Liver (tissue), 9 donors: ENCODE data around the gene IL1RN. TPM values are rescaled to one million over a fixed set of nuclear protein-coding genes. Genes with fewer than 3 reads are reported as not detected.

Experiments used
- DNase-seq: peaks from one replicate; pipeline ENCODE4 v3.0.0-alpha.2; 2017; ENCODE audit warnings: low spot score
- H3K27ac ChIP-seq, 2 donors: one replicate each; pipeline ENCODE4 v1.7.0; 2013; ENCODE audit warnings: inconsistent platforms in 2 of 2, low read length in 2 of 2, control low read depth in 1 of 2, low read depth in 1 of 2, mild to moderate bottlenecking in 1 of 2
- H3K27me3 ChIP-seq, 4 donors: one replicate each; pipeline versions ENCODE4 v1.6.1 to v1.7.0; 2013; ENCODE audit warnings: low read length in 3 of 4, inconsistent platforms in 1 of 4, mild to moderate bottlenecking in 1 of 4, moderate library complexity in 1 of 4; ENCODE audit not compliant: control insufficient read depth in 4 of 4, insufficient read depth in 4 of 4
- H3K36me3 ChIP-seq, 4 donors: one replicate each; pipeline versions ENCODE4 v1.6.1 to v1.7.0; 2013; ENCODE audit warnings: low read length in 3 of 4, mild to moderate bottlenecking in 3 of 4, low read depth in 1 of 4, moderate library complexity in 1 of 4; ENCODE audit not compliant: control insufficient read depth in 4 of 4, insufficient read depth in 3 of 4
- H3K4me1 ChIP-seq, 4 donors: one replicate each; pipeline versions ENCODE4 v1.6.1 to v1.7.0; 2013; ENCODE audit warnings: low read length in 3 of 4, mild to moderate bottlenecking in 3 of 4, moderate library complexity in 1 of 4; ENCODE audit not compliant: control insufficient read depth in 4 of 4, insufficient read depth in 4 of 4
- H3K4me3 ChIP-seq, 3 donors: one replicate each; pipeline versions ENCODE4 v1.6.1 to v1.7.0; 2013; ENCODE audit warnings: low read length in 3 of 3, control low read depth in 1 of 3, low read depth in 1 of 3, mild to moderate bottlenecking in 1 of 3
- H3K9ac ChIP-seq, 2 donors: one replicate each; pipeline ENCODE4 v1.7.0; 2013; ENCODE audit warnings: low read length in 2 of 2, mild to moderate bottlenecking in 2 of 2, moderate library complexity in 2 of 2, control low read depth in 1 of 2, low read depth in 1 of 2
- H3K9me3 ChIP-seq, 4 donors: one replicate each; pipeline versions ENCODE4 v1.6.1 to v1.7.0; 2013; ENCODE audit warnings: low read length in 3 of 4; ENCODE audit not compliant: control insufficient read depth in 4 of 4
- EGR1 ChIP-seq, 2 donors: IDR thresholded peaks; 2 replicates each; pipeline ENCODE4 v1.6.1; 2016 to 2018; ENCODE audit warnings: antibody characterized with exemption in 2 of 2, low read depth in 2 of 2
- FOXA1 ChIP-seq: IDR thresholded peaks from 2 replicates; pipeline ENCODE4 v1.6.1; 2016; ENCODE audit warnings: antibody characterized with exemption
- FOXA2 ChIP-seq: IDR thresholded peaks from 2 replicates; pipeline ENCODE4 v1.6.1; 2016; ENCODE audit warnings: antibody characterized with exemption
- GABPA ChIP-seq, 2 donors: IDR thresholded peaks in 1 of 2; conservative IDR thresholded peaks in 1 of 2; 2 replicates each; pipeline ENCODE4 v1.6.1; 2016; ENCODE audit warnings: antibody characterized with exemption in 2 of 2, mild to moderate bottlenecking in 1 of 2, moderate library complexity in 1 of 2
- HNF4A ChIP-seq, 2 donors: conservative IDR thresholded peaks; 2 replicates each; pipeline ENCODE4 v1.6.1; 2016; ENCODE audit warnings: antibody characterized with exemption in 2 of 2, mild to moderate bottlenecking in 2 of 2
- HNF4G ChIP-seq: IDR thresholded peaks from 2 replicates; pipeline ENCODE4 v1.6.1; 2016; ENCODE audit warnings: antibody characterized with exemption
- JUND ChIP-seq, 2 donors: IDR thresholded peaks; 2 replicates each; pipeline ENCODE4 v1.6.1; 2016; ENCODE audit warnings: antibody characterized with exemption in 2 of 2
- RAD21 ChIP-seq, 2 donors: IDR thresholded peaks; 2 replicates each; pipeline ENCODE4 v1.6.1; 2016; ENCODE audit warnings: antibody characterized with exemption in 2 of 2, mild to moderate bottlenecking in 2 of 2
- SP1 ChIP-seq: IDR thresholded peaks from 2 replicates; pipeline ENCODE4 v1.6.1; 2018; ENCODE audit warnings: antibody characterized with exemption, mild to moderate bottlenecking
- TAF1 ChIP-seq: conservative IDR thresholded peaks from 2 replicates; pipeline ENCODE4 v1.6.1; 2016; ENCODE audit warnings: antibody characterized with exemption, mild to moderate bottlenecking
- YY1 ChIP-seq: IDR thresholded peaks from 2 replicates; pipeline ENCODE4 v1.6.1; 2016; ENCODE audit warnings: antibody characterized with exemption, mild to moderate bottlenecking
- WGBS: extraction: QIAGEN DNeasy Blood & Tissue Kit; methylation state at CpG from one replicate; pipeline ENCODE4 v1.1.7; 2013; 5-methylcytosine and 5-hydroxymethylcytosine counted together
- polyA plus RNA-seq, 2 donors: library from polyadenylated mRNA; stranded (reverse) in 1 of 2; unstranded in 1 of 2; fragments of 200-250 nt in 1 of 2; fragments of >200 nt in 1 of 2; fragmentation: Nextera tagmentation in 1 of 2; extraction: Ambion mirVana in 1 of 2; gene quantifications; one replicate each; pipeline versions ENCODE4 v1.2.1 to v1.2.3, GENCODE V29; 2013 to 2015
- total RNA-seq, 2 donors: library from RNA; depleted of rRNA; stranded (reverse); fragments of >200 nt; gene quantifications; one replicate each; pipeline ENCODE4 v1.2.3, GENCODE V29; 2014
- TF ChIP-seq, protein P1 (sequence below): IDR thresholded peaks from 2 replicates; pipeline ENCODE4 v1.6.1; 2016; ENCODE audit warnings: antibody characterized with exemption, mild to moderate bottlenecking
- TF ChIP-seq, protein P2 (sequence below): IDR thresholded peaks from 2 replicates; pipeline ENCODE4 v1.6.1; 2016; ENCODE audit warnings: antibody characterized with exemption
- TF ChIP-seq, protein P3 (sequence below): fragments of 150-350 bp; IDR thresholded peaks from 2 replicates; pipeline ENCODE4 v1.5.1; 2017; ENCODE audit warnings: improper control_type of control experiment, low read depth, low read length; ENCODE audit not compliant: missing input control
- TF ChIP-seq, protein P4 (sequence below): IDR thresholded peaks from 2 replicates; pipeline ENCODE4 v1.6.1; 2016; ENCODE audit warnings: antibody characterized with exemption
- donor health status: healthy.
- donor health status: healthy.
- donor health status: healthy.
- donor health status: healthy.
- donor health status: healthy.

Gene IL1RN
- total and polyA plus RNA-seq, 4 donors = 3.9 to 121 (median 25.8) TPM

DNA sequence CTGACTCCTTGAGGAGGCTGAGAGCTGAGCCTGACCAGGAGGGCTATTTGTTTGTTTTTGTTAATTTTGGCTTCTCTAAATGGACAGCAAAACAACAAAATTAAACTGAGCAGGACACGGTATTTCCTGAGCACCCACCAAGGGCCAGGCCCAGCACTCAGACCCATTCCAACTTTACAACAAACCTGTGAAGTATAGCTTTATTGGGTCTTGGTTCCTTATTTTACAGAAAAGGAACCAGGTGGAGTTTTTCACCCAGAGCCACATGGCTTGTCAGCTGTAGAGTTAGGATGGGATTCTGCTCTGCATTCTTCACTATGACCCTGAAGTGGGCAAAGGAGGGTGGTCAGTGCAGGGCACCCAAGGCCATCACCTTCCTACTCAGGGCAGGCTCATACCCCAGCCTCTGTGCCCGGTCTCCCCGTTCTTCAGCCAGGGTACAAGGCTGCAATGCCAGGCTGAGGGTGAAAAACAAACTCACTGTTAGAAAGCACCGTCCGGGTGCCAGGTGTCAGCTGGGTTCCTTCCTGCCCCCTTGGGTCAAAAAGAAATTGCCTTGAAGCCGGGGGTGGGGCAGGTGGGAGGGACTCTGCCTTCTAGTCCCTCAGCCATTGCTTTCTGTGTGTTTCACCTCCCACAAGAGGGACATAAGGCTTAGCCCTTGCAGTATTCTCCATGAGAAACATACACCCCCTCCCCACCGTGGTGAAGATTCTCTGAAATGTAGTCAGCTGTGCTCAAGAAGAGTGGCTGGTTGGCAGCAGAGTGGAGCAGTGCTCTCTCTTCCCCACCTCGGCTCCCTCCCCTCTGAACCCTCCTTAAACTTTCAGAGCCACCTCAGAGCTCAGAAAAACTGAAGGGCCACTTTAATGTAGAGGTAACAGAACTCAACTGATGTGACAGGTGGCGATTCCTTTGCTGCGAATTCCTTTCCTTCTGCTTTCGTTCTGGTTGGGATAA lies 48.6 kb downstream of the IL1RN start:
- H3K4me1 ChIP-seq = peaks cover 0 to 18% (median 10%) of the 10 kb centered on the region in 4 donors
- H3K27me3 ChIP-seq = no peaks in the 10 kb centered on the region
- peak overlapping the region in 1 of 2 donors; percentile 16 for H3K27ac ChIP-seq
- 74% methylated on average over 11 of the region's 11 CpGs for WGBS
- DNase-seq = no peak
- H3K4me3 ChIP-seq = no peak overlapping the region
- TF ChIP-seq FOXA2 = no peak
- no peak for TF ChIP-seq TAF1
- TF ChIP-seq EGR1 (IDR thresholded peaks at IDR 0.05; ENCODE audit: low read depth in 2 of 2) = no peak
- no peak for TF ChIP-seq HNF4A (conservative IDR thresholded peaks at IDR 0.05)
- no peak for TF ChIP-seq FOXA1
- no peak for TF ChIP-seq RAD21 (IDR thresholded peaks at IDR 0.05)
- TF ChIP-seq, protein P1, sequence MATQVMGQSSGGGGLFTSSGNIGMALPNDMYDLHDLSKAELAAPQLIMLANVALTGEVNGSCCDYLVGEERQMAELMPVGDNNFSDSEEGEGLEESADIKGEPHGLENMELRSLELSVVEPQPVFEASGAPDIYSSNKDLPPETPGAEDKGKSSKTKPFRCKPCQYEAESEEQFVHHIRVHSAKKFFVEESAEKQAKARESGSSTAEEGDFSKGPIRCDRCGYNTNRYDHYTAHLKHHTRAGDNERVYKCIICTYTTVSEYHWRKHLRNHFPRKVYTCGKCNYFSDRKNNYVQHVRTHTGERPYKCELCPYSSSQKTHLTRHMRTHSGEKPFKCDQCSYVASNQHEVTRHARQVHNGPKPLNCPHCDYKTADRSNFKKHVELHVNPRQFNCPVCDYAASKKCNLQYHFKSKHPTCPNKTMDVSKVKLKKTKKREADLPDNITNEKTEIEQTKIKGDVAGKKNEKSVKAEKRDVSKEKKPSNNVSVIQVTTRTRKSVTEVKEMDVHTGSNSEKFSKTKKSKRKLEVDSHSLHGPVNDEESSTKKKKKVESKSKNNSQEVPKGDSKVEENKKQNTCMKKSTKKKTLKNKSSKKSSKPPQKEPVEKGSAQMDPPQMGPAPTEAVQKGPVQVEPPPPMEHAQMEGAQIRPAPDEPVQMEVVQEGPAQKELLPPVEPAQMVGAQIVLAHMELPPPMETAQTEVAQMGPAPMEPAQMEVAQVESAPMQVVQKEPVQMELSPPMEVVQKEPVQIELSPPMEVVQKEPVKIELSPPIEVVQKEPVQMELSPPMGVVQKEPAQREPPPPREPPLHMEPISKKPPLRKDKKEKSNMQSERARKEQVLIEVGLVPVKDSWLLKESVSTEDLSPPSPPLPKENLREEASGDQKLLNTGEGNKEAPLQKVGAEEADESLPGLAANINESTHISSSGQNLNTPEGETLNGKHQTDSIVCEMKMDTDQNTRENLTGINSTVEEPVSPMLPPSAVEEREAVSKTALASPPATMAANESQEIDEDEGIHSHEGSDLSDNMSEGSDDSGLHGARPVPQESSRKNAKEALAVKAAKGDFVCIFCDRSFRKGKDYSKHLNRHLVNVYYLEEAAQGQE = no peak
- TF ChIP-seq, protein P2, sequence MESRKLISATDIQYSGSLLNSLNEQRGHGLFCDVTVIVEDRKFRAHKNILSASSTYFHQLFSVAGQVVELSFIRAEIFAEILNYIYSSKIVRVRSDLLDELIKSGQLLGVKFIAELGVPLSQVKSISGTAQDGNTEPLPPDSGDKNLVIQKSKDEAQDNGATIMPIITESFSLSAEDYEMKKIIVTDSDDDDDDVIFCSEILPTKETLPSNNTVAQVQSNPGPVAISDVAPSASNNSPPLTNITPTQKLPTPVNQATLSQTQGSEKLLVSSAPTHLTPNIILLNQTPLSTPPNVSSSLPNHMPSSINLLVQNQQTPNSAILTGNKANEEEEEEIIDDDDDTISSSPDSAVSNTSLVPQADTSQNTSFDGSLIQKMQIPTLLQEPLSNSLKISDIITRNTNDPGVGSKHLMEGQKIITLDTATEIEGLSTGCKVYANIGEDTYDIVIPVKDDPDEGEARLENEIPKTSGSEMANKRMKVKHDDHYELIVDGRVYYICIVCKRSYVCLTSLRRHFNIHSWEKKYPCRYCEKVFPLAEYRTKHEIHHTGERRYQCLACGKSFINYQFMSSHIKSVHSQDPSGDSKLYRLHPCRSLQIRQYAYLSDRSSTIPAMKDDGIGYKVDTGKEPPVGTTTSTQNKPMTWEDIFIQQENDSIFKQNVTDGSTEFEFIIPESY = no peak
- TF ChIP-seq JUND (IDR thresholded peaks at IDR 0.05) = no peak
- no peak for TF ChIP-seq SP1
- TF ChIP-seq YY1 = no peak
- no peaks in the 10 kb centered on the region for H3K36me3 ChIP-seq
- H3K9me3 ChIP-seq = no peaks in the 10 kb centered on the region
- H3K9ac ChIP-seq = no peak overlapping the region

DNA sequence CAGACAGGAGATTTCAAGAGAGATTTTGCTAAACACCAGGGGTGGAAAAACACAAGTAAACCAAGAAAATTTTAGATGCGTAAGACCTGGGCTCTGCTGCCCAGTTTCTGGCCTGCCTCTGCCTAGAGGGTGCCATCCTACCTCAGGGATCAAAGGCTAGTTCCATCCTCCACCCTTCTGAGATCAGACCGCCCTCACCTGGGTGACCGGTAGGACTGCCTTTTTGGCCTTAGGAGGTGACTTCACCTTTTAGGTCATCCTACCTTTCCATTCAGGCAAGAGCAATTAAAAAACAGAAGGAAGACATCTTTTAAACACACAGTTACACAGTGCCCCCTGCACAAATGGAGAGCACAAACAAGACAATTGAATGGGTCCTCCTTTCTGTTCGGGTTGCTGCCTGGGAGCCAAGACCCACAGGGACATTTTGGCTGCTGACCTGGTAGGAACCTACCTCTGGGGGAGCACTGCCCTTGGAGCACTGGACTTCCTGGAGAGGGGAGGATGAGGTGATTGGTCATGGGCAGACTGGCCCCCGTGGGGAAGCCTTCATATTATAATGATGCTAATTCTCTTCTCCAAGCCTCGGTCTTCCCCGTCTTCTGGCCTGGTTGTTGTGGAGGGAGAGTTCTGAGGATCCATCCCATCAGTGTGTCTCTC lies 49.4 kb downstream of the IL1RN start:
- Histone ChIP-seq H3K27me3 (no peaks in the 10 kb centered on the region), H3K36me3 (no peaks in the 10 kb centered on the region), H3K9ac (no peak overlapping the region), H3K4me1 (peaks cover 6 to 25% (median 17%) of the 10 kb centered on the region in 4 donors), H3K4me3 (no peak overlapping the region), H3K27ac (no peak overlapping the region), H3K9me3 (no peaks in the 10 kb centered on the region)
- no peak for DNase-seq
- 92% methylated on average over 7 of the region's 7 CpGs for WGBS
- TF ChIP-seq HNF4G (no peak), JUND (IDR thresholded peaks at IDR 0.05) (no peak), FOXA2 (no peak), EGR1 (IDR thresholded peaks at IDR 0.05; ENCODE audit: low read depth in 2 of 2) (no peak), GABPA (IDR thresholded peaks at IDR 0.05 in 1 of 2, conservative IDR thresholded peaks at IDR 0.05 in 1 of 2) (no peak), FOXA1 (no peak), HNF4A (conservative IDR thresholded peaks at IDR 0.05) (no peak), SP1 (no peak), YY1 (no peak)
- TF ChIP-seq, protein P2 = no peak
- TF ChIP-seq, protein P3, sequence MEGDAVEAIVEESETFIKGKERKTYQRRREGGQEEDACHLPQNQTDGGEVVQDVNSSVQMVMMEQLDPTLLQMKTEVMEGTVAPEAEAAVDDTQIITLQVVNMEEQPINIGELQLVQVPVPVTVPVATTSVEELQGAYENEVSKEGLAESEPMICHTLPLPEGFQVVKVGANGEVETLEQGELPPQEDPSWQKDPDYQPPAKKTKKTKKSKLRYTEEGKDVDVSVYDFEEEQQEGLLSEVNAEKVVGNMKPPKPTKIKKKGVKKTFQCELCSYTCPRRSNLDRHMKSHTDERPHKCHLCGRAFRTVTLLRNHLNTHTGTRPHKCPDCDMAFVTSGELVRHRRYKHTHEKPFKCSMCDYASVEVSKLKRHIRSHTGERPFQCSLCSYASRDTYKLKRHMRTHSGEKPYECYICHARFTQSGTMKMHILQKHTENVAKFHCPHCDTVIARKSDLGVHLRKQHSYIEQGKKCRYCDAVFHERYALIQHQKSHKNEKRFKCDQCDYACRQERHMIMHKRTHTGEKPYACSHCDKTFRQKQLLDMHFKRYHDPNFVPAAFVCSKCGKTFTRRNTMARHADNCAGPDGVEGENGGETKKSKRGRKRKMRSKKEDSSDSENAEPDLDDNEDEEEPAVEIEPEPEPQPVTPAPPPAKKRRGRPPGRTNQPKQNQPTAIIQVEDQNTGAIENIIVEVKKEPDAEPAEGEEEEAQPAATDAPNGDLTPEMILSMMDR = no peak
- TF ChIP-seq, protein P4, sequence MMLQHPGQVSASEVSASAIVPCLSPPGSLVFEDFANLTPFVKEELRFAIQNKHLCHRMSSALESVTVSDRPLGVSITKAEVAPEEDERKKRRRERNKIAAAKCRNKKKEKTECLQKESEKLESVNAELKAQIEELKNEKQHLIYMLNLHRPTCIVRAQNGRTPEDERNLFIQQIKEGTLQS = no peak
